Activated T-helper 2 cell treated with anti-CD3 and anti-CD28 coated beads, Interferon-gamma antibody, Interleukin-2, Interleukin-4, amounts not matched to agents 10 μg/mL and 5 μg/mL and 100 μg/mL, durations not matched to agents 14 hours and 24 hours and 36 hours (primary cell): Measurements from ENCODE around the gene TRAPPC4. TPM values are rescaled to one million over a fixed set of nuclear protein-coding genes. Genes with fewer than 3 reads are reported as not detected.
A peak's percentile ranks its signal among the peaks of the same experiment; 100 is the strongest.
"Not testable (repeated sequence)": the region's sequence is repeated elsewhere in the genome, so short reads cannot be mapped to it uniquely, and the experiment has no call there.

Experiments used
- DNase-seq: peaks from one replicate; pipeline ENCODE4 v3.0.0; 2021; ENCODE audit warnings: low spot score
- H3K27ac Mint-ChIP-seq: one replicate; pipeline ENCODE4 v1.8.0; 2021; ENCODE audit warnings: mixed read lengths
- H3K27me3 Mint-ChIP-seq: one replicate; pipeline ENCODE4 v1.8.0; 2021; ENCODE audit warnings: low read depth, mixed read lengths
- H3K36me3 Mint-ChIP-seq: one replicate; pipeline ENCODE4 v1.8.0; 2021; ENCODE audit warnings: low read depth, mixed read lengths
- H3K4me1 Mint-ChIP-seq: one replicate; pipeline ENCODE4 v1.8.0; 2021; ENCODE audit warnings: low read depth, mixed read lengths
- H3K4me3 Mint-ChIP-seq: one replicate; pipeline ENCODE4 v1.8.0; 2021; ENCODE audit warnings: low read depth, mild to moderate bottlenecking, moderate library complexity, mixed read lengths
- H3K9me3 Mint-ChIP-seq: one replicate; pipeline ENCODE4 v1.8.0; 2021; ENCODE audit warnings: mixed read lengths
- intact Hi-C: fragments of 100-400 bp; cut with micrococcal nuclease; formaldehyde crosslinking; loops from one replicate; pipeline ENCODE4 v1.15.1; 2023
- total RNA-seq: library from RNA; stranded (reverse); gene quantifications from 2 replicates; pipeline ENCODE4 v1.2.3, GENCODE V29; 2022

TRAPPC4 gene
- total RNA-seq, 1 donor from 2014 or later, result 128 TPM

- H3K27ac Mint-ChIP-seq, result peak overlapping the region; percentile 100
- H3K4me1 Mint-ChIP-seq, result peaks cover 25% of the 10 kb centered on the region
- intact Hi-C loops, result loop anchor here (5.0 kb wide), 1 partner anchor 90 kb away; the partner anchor contains the start of gene BCL9L
- DNase-seq, H3K27me3 Mint-ChIP-seq, H3K9me3 Mint-ChIP-seq: not testable (repeated sequence)
- peaks cover 82% of the 10 kb centered on the region for H3K36me3 Mint-ChIP-seq
- H3K4me3 Mint-ChIP-seq, result peak overlapping the region; percentile 99
Observed at GRCh38 chr11:119017377-119017776, 1.2 kb upstream of the TRAPPC4 start.

- peaks cover 28% of the 10 kb centered on the region for H3K4me1 Mint-ChIP-seq
- intact Hi-C loops, result loop anchor here (2.0 to 5.0 kb wide), 5 partner anchors 37 to 187 kb away; partner anchors contain the start of genes BCL9L, CBL, HMBS and HYOU1
- DNase-seq, result no peak
- peak overlapping the region; percentile 99 for H3K4me3 Mint-ChIP-seq
- peaks cover 83% of the 10 kb centered on the region for H3K36me3 Mint-ChIP-seq
- H3K9me3 Mint-ChIP-seq, result no peaks in the 10 kb centered on the region
- H3K27me3 Mint-ChIP-seq, result no peaks in the 10 kb centered on the region
- H3K27ac Mint-ChIP-seq, result peak overlapping the region; percentile 100
Observed at GRCh38 chr11:119019996-119020395, 1.4 kb downstream of the TRAPPC4 start.

GRCh38 chr11:119021631-119022030 is 3.1 kb downstream of the TRAPPC4 start:
- DNase-seq, result no peak
- intact Hi-C loops, result no loop called here
- peaks cover 22% of the 10 kb centered on the region for H3K4me1 Mint-ChIP-seq
- no peaks in the 10 kb centered on the region for H3K27me3 Mint-ChIP-seq
- peaks cover 74% of the 10 kb centered on the region for H3K36me3 Mint-ChIP-seq
- H3K4me3 Mint-ChIP-seq, result peak overlapping the region; percentile 56
- no peaks in the 10 kb centered on the region for H3K9me3 Mint-ChIP-seq
- no peak overlapping the region for H3K27ac Mint-ChIP-seq

- no peaks in the 10 kb centered on the region for H3K27me3 Mint-ChIP-seq
- intact Hi-C loops, result no loop called here
- no peak overlapping the region for H3K4me3 Mint-ChIP-seq
- H3K9me3 Mint-ChIP-seq, result no peaks in the 10 kb centered on the region
- peaks cover 24% of the 10 kb centered on the region for H3K4me1 Mint-ChIP-seq
- no peak for DNase-seq
- H3K36me3 Mint-ChIP-seq, result peaks cover 63% of the 10 kb centered on the region
- H3K27ac Mint-ChIP-seq, result peak overlapping the region; percentile 47
Observed at GRCh38 chr11:119023741-119024140, 5.2 kb downstream of the TRAPPC4 start.

- DNase-seq, result no peak
- H3K9me3 Mint-ChIP-seq, result no peaks in the 10 kb centered on the region
- H3K27me3 Mint-ChIP-seq, result no peaks in the 10 kb centered on the region
- H3K4me3 Mint-ChIP-seq, result no peak overlapping the region
- intact Hi-C loops, result no loop called here
- peaks cover 68% of the 10 kb centered on the region for H3K36me3 Mint-ChIP-seq
- H3K27ac Mint-ChIP-seq, result no peak overlapping the region
- H3K4me1 Mint-ChIP-seq, result peaks cover 32% of the 10 kb centered on the region
Observed at GRCh38 chr11:119024430-119025098, 6.0 kb downstream of the TRAPPC4 start.

GRCh38 chr11:119025099-119025473 is 6.5 kb downstream of the TRAPPC4 start:
- H3K36me3 Mint-ChIP-seq, result peaks cover 63% of the 10 kb centered on the region
- H3K4me1 Mint-ChIP-seq, result peaks cover 32% of the 10 kb centered on the region
- H3K9me3 Mint-ChIP-seq, result no peaks in the 10 kb centered on the region

GRCh38 chr11:119025541-119025940 is 7.0 kb downstream of the TRAPPC4 start:
- H3K36me3 Mint-ChIP-seq, result peaks cover 59% of the 10 kb centered on the region
- H3K4me1 Mint-ChIP-seq, result peaks cover 28% of the 10 kb centered on the region
- DNase-seq, result no peak
- no peak overlapping the region for H3K4me3 Mint-ChIP-seq
- H3K27me3 Mint-ChIP-seq, result no peaks in the 10 kb centered on the region
- intact Hi-C loops, result no loop called here
- no peak overlapping the region for H3K27ac Mint-ChIP-seq
- no peaks in the 10 kb centered on the region for H3K9me3 Mint-ChIP-seq

More at GRCh38 chr11:119025099-119025473, 6.5 kb downstream of the TRAPPC4 start:
- no peak overlapping the region for H3K27ac Mint-ChIP-seq
- intact Hi-C loops, result no loop called here
- no peak for DNase-seq
- no peak overlapping the region for H3K4me3 Mint-ChIP-seq
- no peaks in the 10 kb centered on the region for H3K27me3 Mint-ChIP-seq

- Mint-ChIP-seq H3K4me1 (peaks cover 28% of the 10 kb centered on the region), H3K27me3 (no peaks in the 10 kb centered on the region), H3K36me3 (peaks cover 58% of the 10 kb centered on the region), H3K9me3 (no peaks in the 10 kb centered on the region), H3K27ac (no peak overlapping the region), H3K4me3 (no peak overlapping the region)
- no peak for DNase-seq
- intact Hi-C loops, result no loop called here
Observed at GRCh38 chr11:119025978-119026766, 7.6 kb downstream of the TRAPPC4 start.

- intact Hi-C loops, result no loop called here
- Mint-ChIP-seq H3K4me1 (peaks cover 23% of the 10 kb centered on the region), H3K27me3 (no peaks in the 10 kb centered on the region)
Observed at GRCh38 chr11:119026970-119027369, 8.4 kb downstream of the TRAPPC4 start.

GRCh38 chr11:119027561-119028345 is 9.2 kb downstream of the TRAPPC4 start:
- intact Hi-C loops, result no loop called here
- peaks cover 23% of the 10 kb centered on the region for H3K4me1 Mint-ChIP-seq
- H3K27me3 Mint-ChIP-seq, result no peaks in the 10 kb centered on the region
- no peak overlapping the region for H3K27ac Mint-ChIP-seq
- no peak overlapping the region for H3K4me3 Mint-ChIP-seq
- no peak for DNase-seq
- no peaks in the 10 kb centered on the region for H3K9me3 Mint-ChIP-seq
- H3K36me3 Mint-ChIP-seq, result peaks cover 46% of the 10 kb centered on the region

More at GRCh38 chr11:119026970-119027369, 8.4 kb downstream of the TRAPPC4 start:
- no peak overlapping the region for H3K4me3 Mint-ChIP-seq
- no peak overlapping the region for H3K27ac Mint-ChIP-seq
- H3K36me3 Mint-ChIP-seq, result peaks cover 51% of the 10 kb centered on the region
- DNase-seq, result no peak
- H3K9me3 Mint-ChIP-seq, result no peaks in the 10 kb centered on the region

- Mint-ChIP-seq H3K36me3 (peaks cover 38% of the 10 kb centered on the region), H3K27me3 (no peaks in the 10 kb centered on the region), H3K4me3 (peak overlapping the region; percentile 75), H3K4me1 (peaks cover 22% of the 10 kb centered on the region), H3K27ac (peak overlapping the region; percentile 4), H3K9me3 (no peaks in the 10 kb centered on the region)
- intact Hi-C loops, result no loop called here
- DNase-seq, result no peak
Observed at GRCh38 chr11:119028346-119029068, 9.9 kb downstream of the TRAPPC4 start.

GRCh38 chr11:119029069-119029339 is 10.4 kb downstream of the TRAPPC4 start:
- H3K36me3 Mint-ChIP-seq, result peaks cover 33% of the 10 kb centered on the region
- peak overlapping the region; percentile 75 for H3K4me3 Mint-ChIP-seq
- intact Hi-C loops, result no loop called here
- peak overlapping the region; percentile 4 for H3K27ac Mint-ChIP-seq
- no peak for DNase-seq
- no peaks in the 10 kb centered on the region for H3K27me3 Mint-ChIP-seq
- H3K4me1 Mint-ChIP-seq, result peaks cover 19% of the 10 kb centered on the region
- H3K9me3 Mint-ChIP-seq, result no peaks in the 10 kb centered on the region
